ENCODE measurements around the gene RPIA. TPM values are rescaled to one million over a fixed set of nuclear protein-coding genes. Genes with fewer than 3 reads are reported as not detected.

RPIA gene
- polyA plus RNA-seq, 1 experiment = 6.4 TPM

DNA sequence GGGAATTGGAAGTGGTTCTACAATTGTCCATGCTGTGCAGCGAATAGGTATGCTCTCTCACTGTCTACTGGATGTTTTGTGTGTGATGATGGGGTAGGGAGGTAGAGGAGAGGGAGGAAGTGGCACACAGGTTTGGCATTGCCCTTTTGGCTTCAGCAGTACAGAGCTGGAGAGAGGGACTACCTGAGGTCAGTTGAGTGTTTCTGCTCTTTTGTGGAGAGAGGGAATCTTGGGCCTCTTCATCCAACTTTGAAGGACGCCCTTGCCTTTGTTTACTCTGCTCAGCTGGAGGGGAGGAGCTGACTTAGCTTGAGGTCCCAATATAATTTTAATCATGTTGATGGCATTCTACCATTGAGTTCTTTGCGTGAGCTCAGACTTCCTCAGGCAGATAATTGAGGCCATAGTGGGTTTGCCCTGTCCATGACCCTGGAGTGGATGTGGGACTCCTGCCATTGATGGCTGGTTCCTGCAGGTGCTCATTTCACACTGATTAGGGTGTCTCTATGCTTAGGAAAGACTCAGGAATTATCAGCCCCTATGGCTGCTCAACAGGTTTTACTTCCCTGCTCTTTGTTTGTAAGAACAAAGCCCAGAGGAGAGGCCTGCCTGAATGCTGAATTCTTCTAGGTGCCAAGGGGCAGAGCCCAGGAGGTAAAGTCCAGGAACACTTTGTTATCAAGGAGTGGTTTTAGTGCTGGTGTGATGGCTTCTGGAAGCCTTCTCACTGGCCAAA lies 7.2 kb downstream of the RPIA start:
- ChIA-PET CTCF (interaction anchor here (0.6 to 1.6 kb wide), 3 partner anchors 13 to 639 kb away, joined by 3 to 4 read pairs (median 3); no protein-coding TSS in a partner anchor), POLR2A (no interaction called here)

GRCh38 chr2:88707003-88707402 lies 15.5 kb downstream of the RPIA start:
- Histone ChIP-seq H3K4me3 (ENCODE audit: low read depth, low read length) (no peak overlapping the region), H3K36me3 (ENCODE audit: control insufficient read depth, insufficient read depth, low read length) (no peaks in the 10 kb centered on the region; the same call in 1 of the 2 replicates), H3K27me3 (ENCODE audit: control insufficient read depth, insufficient read depth, low read length) (no peaks in the 10 kb centered on the region)
- ChIA-PET CTCF (interaction anchor here (1.3 kb wide), 1 partner anchor 117 kb away, joined by 3 read pairs; no protein-coding TSS in a partner anchor), POLR2A (no interaction called here)
- no peak for TF ChIP-seq CTCF (IDR thresholded peaks at IDR 0.05; ENCODE audit: insufficient read depth, low read depth, low read length)
- DNase-seq (ENCODE audit: low read depth) = no peak

More for the DNA sequence above, 7.2 kb downstream of the RPIA start:
- TF ChIP-seq CTCF (IDR thresholded peaks at IDR 0.05; ENCODE audit: insufficient read depth, low read depth, low read length) = no peak
- H3K4me3 ChIP-seq (ENCODE audit: low read depth, low read length) = no peak overlapping the region
- no peaks in the 10 kb centered on the region for H3K27me3 ChIP-seq (ENCODE audit: control insufficient read depth, insufficient read depth, low read length)
- H3K36me3 ChIP-seq (ENCODE audit: control insufficient read depth, insufficient read depth, low read length) = no peaks in the 10 kb centered on the region; the same call in 1 of the 2 replicates
- DNase-seq (ENCODE audit: low read depth) = no peak

GRCh38 chr2:88709181-88709631 lies 17.7 kb downstream of the RPIA start:
- no peaks in the 10 kb centered on the region; the same call in 1 of the 2 replicates for H3K36me3 ChIP-seq (ENCODE audit: control insufficient read depth, insufficient read depth, low read length)
- H3K4me3 ChIP-seq (ENCODE audit: low read depth, low read length) = no peak overlapping the region
- CTCF ChIA-PET = no interaction called here
- POLR2A ChIA-PET = no interaction called here
- no peaks in the 10 kb centered on the region for H3K27me3 ChIP-seq (ENCODE audit: control insufficient read depth, insufficient read depth, low read length)
- no peak for DNase-seq (ENCODE audit: low read depth)
- TF ChIP-seq CTCF (IDR thresholded peaks at IDR 0.05; ENCODE audit: insufficient read depth, low read depth, low read length) = no peak

DNA sequence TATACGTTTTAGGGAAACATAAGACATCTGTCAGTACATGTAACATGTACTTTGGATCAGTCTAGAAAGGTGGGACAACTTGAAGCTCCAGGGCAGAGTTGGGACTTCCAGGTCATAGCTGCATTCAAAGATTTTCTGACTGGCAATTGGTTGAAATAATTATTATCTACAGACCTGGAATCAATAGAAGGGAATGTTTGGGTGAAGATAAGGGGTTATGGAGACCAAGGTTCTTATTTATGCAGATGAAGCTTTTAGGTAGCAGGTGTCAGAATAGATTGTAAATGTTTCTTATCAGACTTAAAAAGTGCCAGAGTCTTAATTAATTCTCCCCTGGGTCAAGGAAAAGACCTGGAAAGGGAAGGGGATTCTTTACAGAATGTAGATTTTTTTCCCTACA lies 19.8 kb downstream of the RPIA start:
- TF ChIP-seq CTCF (IDR thresholded peaks at IDR 0.05; ENCODE audit: insufficient read depth, low read depth, low read length) = no peak
- no peak for DNase-seq (ENCODE audit: low read depth)
- CTCF ChIA-PET = interaction anchor here (1.0 to 2.1 kb wide), 7 partner anchors 9 to 169 kb away, joined by 4 to 7 read pairs (median 4); no protein-coding TSS in a partner anchor
- H3K4me3 ChIP-seq (ENCODE audit: low read depth, low read length) = no peak overlapping the region
- H3K36me3 ChIP-seq (ENCODE audit: control insufficient read depth, insufficient read depth, low read length) = no peaks in the 10 kb centered on the region; the same call in 1 of the 2 replicates
- POLR2A ChIA-PET = no interaction called here
- no peaks in the 10 kb centered on the region for H3K27me3 ChIP-seq (ENCODE audit: control insufficient read depth, insufficient read depth, low read length)

DNA sequence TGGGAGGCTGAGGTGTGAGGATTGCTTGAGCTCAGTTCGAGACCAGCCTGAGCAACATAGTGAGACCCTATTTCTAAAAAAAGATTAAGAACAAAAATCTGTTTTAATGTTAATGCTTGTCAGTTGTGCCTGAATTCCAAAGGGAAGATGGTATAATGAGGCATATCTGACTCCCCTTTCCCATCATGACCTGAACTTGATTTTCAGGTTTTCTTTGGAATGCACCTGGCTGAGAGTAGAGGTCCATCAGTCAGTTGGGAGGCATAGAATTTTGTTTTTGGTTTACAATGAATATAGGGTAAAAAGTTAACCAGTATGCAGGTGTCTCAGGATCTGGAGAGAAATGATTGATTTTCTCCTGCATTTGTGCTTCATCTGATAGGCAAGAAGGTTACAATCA lies 20.4 kb downstream of the RPIA start:
- ChIA-PET POLR2A (no interaction called here), CTCF (interaction anchor here (1.0 to 2.1 kb wide), 6 partner anchors 13 to 168 kb away, joined by 4 to 7 read pairs (median 6); no protein-coding TSS in a partner anchor)
- H3K4me3 ChIP-seq (ENCODE audit: low read depth, low read length) = no peak overlapping the region
- no peaks in the 10 kb centered on the region; the same call in 1 of the 2 replicates for H3K36me3 ChIP-seq (ENCODE audit: control insufficient read depth, insufficient read depth, low read length)
- no peak for DNase-seq (ENCODE audit: low read depth)
- no peaks in the 10 kb centered on the region for H3K27me3 ChIP-seq (ENCODE audit: control insufficient read depth, insufficient read depth, low read length)
- TF ChIP-seq CTCF (IDR thresholded peaks at IDR 0.05; ENCODE audit: insufficient read depth, low read depth, low read length) = no peak

Data from BJ (cell line).